Hepatic stellate cell (primary cell): Measurements from ENCODE around the gene DYSF.

Source experiments
- DNase-seq: peaks from one replicate; pipeline ENCODE4 v3.0.0; 2011; ENCODE audit warnings: low spot score

The DYSF gene

DNA sequence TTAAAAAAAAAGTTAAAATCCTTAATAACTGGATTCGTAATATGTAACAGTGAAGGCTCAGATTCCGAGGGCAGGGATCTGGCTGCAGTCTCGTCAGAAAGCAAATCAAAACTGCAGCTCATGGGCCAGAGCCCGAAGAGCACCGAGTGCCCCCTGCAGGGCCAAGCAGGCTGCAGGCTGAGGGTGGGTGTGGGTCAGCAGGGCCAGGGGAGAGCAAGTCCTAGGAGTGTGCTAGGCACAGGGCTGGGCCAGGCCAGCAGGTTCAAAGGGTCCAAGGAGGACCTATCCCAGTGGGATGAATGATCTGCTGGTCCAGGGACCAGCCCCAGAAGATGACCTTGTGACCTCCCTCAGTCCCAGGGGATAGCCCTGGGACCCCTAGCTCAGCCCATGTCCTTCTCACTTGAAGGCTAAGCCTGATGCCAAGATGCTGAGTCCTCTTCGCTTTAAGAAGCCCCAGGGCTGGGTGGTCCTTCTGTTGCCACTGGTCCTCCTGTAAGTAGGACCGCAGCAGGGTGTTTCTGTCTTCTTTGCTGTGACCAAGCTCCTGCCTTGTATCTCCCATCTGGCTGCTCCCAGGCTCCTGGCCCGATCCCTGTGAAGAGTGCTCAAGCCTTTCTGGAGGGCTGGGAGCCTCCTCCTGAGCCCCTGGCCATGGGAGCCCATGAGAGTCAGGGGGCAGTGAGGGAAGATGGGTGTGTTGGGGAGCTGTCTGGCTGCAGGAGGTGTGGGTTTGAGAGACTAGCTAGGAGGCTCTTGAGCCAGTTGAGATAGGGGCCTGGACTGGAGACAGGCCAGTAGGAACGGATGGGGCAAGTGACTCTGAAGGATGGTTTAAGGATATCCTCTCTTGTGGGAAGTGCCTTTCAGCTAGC is 150.7 kb downstream of the DYSF start:
- DNase-seq: no peak

DNA sequence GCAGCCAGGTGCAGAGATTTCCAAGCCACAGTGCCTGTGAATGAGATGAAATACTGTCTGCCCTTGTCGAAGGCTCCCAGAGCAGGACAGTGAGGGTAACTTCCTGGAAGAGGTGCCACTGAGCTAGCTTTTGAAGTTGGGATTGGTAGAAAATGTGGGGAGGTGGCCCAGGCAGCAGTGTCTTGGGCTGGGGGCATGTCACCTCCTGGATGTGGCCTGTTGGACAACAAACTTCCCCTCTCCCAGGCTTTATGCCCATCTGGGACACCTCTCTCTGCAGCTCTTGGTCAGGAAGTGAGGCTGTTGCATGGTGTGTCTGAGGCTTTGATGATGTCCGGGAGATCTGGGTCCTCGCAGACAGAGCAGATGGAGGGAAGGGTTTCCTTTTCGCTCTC is 151.4 kb downstream of the DYSF start:
- no peak for DNase-seq

DNA sequence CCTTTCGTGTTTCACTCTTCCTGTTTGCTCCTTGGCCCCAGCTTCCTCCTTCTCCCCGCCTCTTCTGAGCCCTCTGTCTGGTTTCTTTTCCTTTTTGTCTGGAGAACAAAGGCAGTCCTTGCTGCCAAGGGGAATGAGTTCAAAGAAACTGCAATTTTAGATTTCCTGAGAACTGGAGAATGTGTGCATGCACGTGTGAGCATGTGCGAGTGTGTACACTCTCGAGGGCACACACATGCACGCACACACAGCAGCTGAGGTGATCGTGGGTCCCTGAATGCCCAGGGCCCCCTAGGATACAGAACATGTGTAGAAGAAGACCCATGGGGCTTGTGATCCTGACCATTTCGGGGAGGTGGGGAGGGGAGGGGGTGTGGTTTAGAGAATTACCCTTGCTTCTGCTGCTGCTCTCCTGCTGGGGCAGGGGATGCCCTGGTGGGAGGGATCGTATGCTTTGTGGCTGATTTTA is 151.8 kb downstream of the DYSF start:
- no peak for DNase-seq

DNA sequence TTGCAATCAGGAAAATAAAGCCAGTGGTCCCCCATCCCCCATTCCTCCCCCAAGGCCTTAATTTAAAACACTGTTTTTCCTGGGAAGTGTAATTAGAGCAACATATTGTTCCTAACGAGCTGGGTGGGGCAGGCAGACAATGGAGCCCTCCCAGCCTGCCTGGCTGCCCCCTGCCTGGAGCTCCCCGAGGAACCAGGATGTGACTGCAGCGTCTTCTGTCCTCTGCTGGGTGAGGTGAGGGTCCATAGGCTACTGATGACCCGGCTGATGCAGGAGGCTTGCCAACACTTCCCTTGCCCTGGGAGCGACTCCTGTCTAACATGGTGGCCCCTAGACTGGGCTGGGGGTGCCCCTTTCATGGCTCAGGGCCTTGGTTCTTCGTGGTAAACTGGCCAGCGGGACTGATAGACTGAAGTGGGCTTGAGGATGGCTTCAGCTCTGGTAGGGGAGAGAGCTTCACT is 152.4 kb downstream of the DYSF start:
- no peak for DNase-seq

DNA sequence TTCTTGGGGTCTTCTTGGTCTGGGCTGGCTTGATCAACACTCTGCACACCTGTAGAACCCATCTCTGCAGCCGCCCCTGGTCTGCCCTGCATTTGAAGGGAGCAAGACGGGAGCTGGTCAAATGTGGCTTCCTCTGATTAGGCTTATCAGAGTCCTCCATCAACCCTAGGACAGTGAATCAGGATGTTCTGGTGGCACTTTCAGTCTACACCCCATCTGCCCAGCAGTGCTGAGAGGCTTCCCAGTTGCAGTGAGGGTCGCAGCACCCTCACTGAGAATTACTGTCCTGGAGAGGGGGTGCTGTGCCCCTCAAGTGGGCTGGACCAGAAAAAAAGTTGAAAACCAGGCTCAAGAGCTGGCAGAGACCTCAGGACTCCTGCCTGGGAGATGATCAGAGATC is 152.9 kb downstream of the DYSF start:
- no peak for DNase-seq

DNA sequence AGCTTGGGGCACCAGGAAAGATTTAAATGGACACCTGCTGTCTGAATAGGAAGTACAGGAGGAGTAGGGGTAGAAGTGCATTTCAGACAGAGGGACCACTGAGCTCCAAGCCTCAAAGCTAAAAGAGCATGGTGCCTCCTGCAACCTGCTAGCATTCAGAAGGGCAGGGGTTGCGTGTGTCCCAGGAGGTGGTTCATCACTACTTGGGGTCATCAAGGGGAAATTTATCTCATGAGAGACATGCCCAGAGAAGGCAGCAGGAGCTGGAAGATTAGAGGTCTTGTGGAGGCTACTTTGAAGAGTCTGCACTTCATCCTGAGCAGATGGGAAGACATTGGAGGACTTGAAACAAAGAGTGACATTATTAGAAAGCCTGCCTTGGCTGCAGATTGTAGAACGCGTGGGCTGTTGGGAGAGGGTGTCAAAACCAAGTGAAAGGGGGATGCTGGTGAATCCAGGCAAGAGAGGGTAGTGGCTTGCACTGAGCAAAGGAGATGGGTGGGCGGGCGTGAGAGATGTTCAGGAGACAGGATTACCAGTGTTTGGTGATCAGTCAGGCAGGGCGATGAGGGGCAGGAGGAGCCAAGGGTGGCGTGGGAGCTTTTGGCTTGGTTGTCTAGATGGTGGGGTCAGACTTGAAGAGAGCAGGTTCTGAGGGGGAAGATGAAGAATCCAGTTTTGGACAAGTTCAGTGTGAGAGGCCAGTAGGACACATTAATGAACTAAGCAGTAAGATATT is 154.0 kb downstream of the DYSF start:
- DNase-seq: no peak

DNA sequence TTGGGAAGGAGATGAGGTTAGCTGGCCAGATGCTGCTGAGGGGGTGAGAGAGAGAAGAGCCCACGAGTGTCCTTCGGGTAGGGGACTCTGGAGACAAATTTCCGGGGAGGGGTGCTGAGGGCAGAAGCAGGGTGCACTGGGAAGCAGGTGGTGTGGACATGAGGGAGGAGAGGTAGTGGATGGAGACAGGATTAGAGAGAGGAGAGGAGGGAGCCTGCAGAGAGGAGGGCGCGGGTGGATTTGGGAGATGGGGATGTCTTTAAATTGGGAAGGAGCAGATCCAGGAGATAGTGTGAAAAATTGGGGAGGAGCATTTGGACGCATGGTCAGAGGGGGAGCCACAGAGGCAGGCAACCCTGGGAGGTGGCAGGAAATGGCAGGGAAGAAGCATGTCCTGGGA is 154.7 kb downstream of the DYSF start:
- DNase-seq: no peak

DNA sequence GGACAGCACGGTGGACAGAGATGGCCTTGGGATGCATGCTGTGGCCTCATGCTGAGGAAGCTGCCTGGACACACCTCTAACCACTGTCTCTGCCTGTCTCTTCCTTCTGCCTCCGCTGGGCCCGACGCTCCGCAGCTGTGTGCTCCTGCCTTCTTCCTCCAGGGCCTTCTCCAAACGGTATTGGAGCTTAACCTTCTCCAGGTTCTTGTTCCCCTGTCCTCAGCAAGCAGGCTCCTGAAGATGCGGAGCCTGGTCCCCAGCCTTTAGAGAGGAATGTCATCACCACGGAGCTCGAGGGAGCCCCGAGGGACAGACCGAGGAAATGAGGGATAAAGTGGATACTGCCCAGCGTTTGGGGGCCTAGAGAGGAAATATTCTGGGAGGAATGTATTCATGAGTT is 155.1 kb downstream of the DYSF start:
- DNase-seq: no peak

DNA sequence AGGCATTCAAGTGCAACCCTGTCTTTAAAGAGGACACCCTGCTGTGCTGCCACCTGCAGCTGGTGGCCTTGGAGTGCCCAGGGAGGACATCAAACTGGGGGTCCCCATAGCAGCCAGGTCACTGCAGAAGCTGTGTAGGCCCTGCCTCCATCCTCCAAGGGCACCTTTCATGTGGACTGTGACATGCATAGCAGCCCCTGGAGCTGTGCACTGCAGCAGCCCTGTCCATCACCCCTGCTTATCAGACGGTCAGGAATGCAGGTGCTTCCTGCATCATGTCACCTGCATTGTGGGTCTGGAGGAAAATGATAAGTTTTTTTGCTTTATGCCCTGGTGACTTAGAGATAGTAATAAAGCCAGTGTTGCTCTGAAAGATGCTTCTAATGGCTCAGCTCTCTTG is 155.7 kb downstream of the DYSF start:
- no peak for DNase-seq

DNA sequence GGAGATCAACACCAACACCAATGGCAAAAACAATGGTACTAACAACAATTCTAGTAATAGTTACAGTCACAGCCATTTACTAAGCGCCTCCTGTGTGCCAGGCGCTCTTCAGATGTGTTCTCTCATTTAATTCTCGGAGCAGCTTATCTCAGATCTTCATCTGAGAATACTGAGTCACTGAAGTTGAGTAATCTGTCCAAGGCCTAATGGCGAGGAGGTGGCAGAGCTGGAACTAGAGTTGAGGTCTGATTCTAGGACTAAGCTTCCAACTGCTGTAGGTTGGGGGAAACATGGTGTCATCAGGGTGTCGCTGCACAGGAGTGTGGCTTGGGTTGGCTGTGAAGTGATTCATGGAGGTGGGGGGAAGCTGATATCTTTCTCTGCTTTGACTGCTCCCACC is 156.1 kb downstream of the DYSF start:
- DNase-seq: no peak

DNA sequence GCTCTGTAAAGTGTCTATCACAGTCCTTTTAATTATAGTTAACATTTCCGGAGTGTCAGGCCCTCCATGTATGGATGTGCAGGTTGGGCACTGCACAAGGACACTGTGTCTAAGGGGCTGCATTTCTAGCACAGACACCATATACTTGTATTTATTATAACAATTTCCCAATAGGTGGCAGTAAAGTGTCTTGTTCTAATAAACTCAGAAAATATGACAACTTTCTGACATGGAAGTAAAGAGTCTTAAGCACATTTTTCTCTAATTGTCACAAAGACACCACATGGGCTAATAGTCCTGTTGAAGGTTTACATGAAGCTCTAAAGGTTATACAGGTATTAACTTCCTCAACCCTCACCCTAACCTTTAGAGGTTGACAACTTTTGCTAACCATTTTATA is 156.6 kb downstream of the DYSF start:
- peak; percentile 60 for DNase-seq

DNA sequence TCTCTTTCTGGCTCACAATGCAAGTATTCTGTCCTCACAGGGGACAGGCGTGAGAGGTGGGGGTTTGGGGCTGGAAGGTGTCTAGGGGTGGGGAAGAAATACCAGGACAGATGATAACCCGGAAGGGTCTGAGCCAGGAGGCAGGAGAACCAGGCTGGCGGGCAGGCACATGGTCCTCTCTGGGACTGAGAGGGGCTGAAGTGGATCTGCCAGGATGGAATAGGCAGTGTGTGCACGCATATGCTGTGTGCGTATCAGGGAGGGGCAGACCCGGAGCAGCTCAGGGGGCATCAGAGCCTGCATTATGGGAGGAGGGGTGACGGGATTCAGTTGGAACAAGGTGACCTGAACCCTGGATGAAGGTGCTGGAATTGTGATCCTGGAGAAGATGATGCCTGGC is 157.3 kb downstream of the DYSF start:
- no peak for DNase-seq

DNA sequence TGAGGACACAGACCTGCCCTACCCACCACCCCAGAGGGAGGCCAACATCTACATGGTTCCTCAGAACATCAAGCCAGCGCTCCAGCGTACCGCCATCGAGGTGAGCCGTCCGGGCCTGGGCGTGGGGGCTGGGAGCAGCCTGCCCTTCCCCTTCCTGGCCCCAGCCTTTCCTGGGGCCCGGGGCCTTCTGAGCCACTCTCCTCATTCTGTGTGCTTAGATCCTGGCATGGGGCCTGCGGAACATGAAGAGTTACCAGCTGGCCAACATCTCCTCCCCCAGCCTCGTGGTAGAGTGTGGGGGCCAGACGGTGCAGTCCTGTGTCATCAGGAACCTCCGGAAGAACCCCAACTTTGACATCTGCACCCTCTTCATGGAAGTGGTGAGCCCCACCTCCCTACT is 157.9 kb downstream of the DYSF start:
- no peak for DNase-seq

DNA sequence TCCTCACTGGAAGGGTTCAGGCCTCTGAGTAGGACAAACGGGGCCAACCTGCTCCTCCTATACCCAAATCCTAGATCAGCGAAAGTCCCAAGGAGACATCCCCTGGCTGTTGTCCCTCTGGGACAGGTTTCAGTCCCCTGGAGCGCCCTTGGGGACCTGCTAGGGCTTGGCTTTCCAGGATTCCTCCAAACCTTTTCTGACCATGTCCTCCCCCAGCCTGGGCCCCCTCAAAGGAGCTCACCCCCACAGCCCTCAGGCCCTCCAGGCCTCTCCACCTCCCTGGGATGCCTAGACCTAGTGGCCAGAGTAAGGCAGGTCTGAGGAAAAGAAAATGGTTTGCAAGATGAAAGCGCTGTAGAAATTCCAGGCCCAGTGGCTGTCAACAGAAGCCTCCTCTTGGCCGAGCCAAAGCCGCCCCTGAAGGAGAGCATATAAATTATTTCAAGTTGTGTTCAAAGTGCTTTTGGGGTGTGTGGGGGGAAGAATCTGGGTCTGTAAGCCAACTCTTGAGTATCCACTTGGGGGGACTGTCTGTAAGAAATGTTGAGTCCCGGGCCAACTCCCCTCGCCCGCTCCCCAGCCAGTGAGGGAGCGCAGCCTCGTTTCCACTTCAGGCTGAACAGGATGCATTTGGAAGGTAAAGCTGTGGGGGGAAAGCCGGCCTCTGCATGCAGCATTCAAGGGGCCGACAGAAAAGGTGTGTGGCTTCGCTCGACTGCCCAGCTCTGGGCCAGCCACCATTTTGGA is 158.6 kb downstream of the DYSF start:
- DNase-seq: no peak

DNA sequence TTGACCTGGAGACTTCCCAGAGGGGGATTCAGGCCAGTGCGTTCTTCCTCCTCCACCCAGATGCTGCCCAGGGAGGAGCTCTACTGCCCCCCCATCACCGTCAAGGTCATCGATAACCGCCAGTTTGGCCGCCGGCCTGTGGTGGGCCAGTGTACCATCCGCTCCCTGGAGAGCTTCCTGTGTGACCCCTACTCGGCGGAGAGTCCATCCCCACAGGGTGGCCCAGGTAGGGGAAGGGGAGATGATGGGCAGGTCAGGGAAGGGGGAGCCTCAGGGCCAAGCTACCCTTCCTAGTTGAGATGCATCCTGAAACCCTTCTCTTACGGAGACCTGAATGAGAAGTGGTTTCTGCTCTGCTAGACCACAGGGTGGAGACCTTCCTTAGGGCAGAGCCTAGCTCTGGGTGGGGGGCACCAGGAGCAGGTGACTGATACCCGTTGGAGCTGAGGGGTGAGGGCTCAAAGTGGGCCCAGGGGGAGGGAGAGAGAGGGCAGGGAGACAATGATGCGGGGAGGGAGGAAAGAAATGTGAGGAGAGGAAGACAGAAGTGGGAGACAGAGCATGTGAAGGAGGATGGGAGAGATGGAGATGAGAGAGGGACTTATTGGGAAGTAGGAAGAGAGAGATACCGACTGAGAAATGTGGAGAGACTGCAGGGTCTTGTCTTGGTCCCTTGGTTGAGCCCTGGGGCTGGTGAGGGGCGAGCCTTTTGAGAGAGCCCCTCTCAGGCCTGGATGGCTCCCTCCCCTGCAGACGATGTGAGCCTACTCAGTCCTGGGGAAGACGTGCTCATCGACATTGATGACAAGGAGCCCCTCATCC is 159.4 kb downstream of the DYSF start:
- DNase-seq: no peak

DNA sequence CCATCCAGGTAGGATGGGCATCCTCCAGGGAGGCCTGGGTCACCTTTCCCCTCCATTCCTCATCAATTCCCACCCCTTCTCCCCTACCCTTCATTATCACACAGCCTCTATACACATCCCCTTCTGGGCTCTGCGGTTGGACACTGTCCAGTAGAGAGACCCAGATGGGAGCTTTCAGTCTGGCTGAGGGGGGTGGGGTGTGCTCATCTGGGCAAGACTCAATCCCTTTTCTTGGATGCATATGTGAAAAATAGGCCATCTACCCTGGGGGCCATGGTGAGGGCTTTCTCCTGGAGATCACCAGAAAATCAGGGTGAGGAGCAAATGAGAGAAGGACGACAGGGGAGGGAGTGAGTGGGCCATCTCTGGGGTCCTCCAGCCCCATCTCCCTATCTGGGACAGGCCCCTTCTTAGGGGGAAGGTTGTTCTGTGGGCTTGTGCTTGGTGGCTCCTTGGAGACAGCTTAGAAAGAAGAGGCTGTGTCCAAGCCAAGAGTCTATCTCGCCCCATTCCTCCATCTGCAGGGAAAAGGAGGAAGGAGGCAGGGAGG is 160.1 kb downstream of the DYSF start:
- DNase-seq: no peak

DNA sequence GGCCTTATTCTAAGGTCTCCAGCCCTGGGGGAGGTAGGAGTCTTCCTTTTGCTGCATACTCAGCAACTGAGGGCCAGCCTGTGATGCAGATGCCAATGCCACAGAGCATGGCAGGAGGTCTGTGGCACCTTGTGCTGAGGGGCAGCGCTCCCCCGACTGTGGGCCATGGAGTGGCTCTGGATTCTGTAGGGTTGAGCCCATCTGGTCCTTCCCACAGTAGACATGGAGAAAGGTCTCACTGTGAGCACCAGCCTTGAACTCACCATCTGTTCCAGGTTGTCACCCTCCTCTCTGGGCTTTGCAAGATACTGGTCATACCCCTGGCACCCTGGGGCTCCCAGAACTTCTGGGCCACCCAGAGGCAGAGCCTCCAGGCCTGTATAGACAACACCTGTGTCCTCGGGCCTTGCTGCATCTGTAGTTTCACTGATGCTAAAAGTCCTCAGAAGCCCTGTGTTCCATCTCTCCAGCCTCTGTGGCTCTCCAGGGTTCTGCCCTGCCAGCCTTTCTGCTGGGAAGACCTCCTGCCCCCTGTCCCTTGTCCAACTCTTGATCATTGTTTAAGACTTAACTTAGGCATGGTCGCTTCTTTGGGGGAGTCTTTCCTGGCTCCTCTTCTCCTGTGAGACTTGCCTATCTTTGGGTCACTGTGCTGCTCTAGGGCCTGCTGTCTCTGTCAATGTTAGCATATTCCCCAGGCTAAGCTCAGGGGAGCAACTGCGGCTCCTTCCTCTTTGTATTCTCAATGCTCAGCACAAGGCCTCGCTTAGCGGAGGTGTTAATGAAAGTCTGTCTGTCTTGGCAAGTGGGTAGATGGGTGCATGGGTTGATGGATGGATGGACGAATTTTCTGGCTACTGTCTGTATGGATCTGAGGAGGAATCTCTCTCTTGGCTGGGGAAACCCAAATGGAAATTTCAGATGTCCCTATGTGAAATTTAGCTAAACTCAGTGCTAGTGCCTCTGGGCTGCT is 160.9 kb downstream of the DYSF start:
- peak; percentile 7 for DNase-seq

DNA sequence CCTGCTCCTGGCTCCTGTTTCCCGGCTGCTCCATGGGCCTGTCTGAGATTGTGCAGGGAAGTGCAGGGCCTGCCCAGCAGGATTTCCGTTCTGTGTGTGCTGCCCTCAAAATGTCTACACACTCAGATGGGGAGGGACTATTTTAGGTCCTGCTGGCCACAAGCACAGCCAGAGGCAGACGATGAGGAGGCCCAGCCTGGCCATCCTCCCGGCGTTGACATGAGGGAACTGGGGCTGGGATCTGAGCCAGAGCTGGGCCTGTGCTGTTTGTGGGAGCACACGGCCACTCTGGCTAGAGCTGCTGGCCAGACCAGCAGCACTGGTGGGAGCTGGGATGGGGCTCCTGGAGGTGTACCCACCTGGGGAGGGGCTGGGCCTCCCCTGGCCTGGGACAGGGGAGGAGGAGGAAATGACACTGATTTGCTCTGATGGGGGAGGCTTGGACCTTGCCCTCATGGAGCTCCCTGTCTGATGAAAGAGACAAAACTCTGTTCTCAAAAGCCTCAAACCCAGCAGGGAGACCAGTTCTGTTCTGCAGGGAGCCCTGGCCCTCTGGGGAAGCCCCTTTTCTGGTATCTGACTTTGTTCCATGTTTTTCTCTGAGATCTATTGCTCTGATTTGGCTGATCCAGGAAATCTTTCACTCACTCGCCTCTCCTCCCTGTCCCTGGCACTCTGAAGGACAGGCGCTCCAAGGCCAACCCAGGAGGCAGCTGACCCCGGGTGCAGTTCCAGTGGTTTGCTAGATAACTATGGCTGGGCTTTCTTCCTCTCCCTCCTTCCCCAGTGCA is 161.8 kb downstream of the DYSF start:
- DNase-seq: peak; percentile 66
